SU-DHL-6 (cell line): ENCODE data around the gene ZNF710.

Source experiments
- CTCF ChIP-seq: fragments of 200-600 bp; sonication (generic); IDR thresholded peaks from one replicate; pipeline ENCODE4 v1.5.1; 2017; ENCODE audit warnings: antibody characterized with exemption, mild to moderate bottlenecking, low read length, moderate library complexity; ENCODE audit not compliant: insufficient read depth, poor library complexity, severe bottlenecking
- EZH2phosphoT487 ChIP-seq: fragments of 200-600 bp; sonication (generic), shearing (Covaris generic); conservative IDR thresholded peaks from 2 replicates; pipeline ENCODE4 v1.6.1; 2018; ENCODE audit warnings: mild to moderate bottlenecking, antibody characterized with exemption, low read length, moderate library complexity, mixed read lengths

DNA sequence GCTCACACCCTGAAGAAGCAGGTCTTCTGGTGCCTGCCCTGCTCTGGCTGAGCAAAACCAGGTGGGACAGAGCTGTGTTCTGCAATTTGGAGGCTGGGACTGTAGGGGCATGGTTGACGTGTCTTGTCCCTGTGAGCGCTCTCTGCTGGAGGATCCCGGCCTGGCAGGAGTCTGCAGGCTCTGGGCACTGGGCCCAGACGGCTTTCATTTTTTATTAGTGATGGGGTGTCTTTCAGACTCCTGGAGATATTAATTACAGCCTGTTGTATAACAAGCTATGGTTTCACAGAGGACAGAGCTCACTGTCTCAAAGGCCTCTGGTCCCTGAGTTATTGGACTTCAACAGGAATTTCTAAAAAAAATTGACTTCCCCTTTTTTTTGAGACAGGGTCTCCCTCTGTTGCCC lies 29.5 kb upstream of the ZNF710 start:
- TF ChIP-seq CTCF (peak; percentile 74), EZH2phosphoT487 (no peak)
